ENCODE measurements around the gene TANC1.

DNA sequence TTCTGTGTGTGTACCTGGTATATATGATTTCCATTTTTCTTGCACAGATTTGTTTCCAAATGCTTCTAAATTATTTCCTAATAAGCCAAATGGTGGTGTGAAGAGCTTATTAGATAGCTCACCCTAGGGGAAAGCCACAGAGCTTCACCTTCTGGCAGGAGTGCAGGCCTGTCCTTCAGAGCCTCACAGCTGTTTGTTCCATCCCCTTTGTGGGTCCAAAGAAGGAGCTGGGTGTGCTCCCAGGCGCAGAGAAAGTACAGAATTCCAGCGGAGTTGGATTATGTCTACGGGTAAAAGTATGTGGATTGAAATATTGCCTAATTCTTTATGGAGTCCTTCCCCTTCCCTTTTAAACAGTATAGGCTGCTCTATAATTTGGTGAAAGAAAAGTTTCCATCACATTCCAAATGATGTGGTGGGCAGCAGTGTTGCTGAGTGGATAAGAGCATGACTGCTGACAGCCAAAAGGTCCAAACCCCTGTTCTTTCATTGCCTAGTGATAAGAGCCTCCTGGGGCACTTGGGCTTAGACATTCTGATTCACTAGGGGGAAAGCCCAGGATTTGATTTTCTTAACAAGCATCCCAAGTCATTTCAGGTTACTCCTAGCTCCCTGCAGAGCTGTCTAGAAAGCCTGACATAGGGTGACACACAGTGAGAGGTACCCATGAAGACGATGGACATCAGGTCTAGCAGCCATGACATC is 231.5 kb downstream of the TANC1 start:
- TF ChIP-seq, protein P1, sequence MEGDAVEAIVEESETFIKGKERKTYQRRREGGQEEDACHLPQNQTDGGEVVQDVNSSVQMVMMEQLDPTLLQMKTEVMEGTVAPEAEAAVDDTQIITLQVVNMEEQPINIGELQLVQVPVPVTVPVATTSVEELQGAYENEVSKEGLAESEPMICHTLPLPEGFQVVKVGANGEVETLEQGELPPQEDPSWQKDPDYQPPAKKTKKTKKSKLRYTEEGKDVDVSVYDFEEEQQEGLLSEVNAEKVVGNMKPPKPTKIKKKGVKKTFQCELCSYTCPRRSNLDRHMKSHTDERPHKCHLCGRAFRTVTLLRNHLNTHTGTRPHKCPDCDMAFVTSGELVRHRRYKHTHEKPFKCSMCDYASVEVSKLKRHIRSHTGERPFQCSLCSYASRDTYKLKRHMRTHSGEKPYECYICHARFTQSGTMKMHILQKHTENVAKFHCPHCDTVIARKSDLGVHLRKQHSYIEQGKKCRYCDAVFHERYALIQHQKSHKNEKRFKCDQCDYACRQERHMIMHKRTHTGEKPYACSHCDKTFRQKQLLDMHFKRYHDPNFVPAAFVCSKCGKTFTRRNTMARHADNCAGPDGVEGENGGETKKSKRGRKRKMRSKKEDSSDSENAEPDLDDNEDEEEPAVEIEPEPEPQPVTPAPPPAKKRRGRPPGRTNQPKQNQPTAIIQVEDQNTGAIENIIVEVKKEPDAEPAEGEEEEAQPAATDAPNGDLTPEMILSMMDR (IDR thresholded peaks at IDR 0.05), result no peak
- TF ChIP-seq POLR2A (IDR thresholded peaks at IDR 0.05) (no peak), EP300 (IDR thresholded peaks at IDR 0.05) (no peak)
